ENCODE results near the gene PSMB9. TPM values are rescaled to one million over a fixed set of nuclear protein-coding genes. Genes with fewer than 3 reads are reported as not detected.

PSMB9 gene
- total and polyA plus RNA-seq, 8 donors = 5.4 to 107 (median 13.5) TPM

DNA sequence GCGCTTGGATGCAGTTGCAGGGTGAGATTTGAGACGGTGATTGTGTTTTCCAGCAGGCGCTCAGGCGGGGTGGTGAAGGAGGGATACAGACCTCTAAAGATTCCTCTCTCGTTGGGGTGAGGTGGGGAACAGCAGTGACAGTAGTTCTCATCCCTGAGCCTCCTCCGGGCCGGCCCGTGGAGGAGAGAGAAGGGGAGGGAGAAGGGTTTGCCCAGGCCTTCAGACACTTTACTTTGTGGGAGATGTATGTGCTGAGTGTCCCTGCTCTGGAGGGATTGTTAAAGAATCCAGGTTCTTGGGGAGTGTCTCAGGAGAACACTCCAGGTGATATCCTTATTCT is 41.0 kb downstream of the PSMB9 start:
- 0 to 1% (median 0%) methylated on average over 8 of the region's 8 CpGs for whole genome bisulfite sequencing, 5 donors

DNA sequence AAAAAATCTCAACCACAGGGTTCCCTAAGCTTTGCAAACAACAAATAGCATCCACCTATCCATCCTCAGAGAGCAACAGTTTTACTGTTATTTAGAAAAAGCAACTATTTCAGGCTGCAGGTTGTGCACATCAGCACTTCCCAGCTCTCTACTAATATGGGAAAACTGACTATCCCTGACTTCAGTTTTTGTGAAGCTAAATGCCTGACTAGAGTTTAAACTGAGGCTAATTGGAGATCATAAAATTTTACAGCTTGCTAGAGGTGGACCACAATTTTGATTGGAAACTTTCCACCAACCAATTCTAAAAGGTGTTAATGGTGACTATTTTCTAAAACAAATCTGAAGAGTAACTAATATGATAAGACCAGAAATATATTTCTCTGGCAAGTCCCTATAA is 50.0 kb downstream of the PSMB9 start:
- no peak overlapping the region for H3K4me3 ChIP-seq
- no peaks in the 10 kb centered on the region for H3K4me1 ChIP-seq
- no peak for TF ChIP-seq POLR2A (IDR thresholded peaks at IDR 0.05)
- TF ChIP-seq, protein P1, sequence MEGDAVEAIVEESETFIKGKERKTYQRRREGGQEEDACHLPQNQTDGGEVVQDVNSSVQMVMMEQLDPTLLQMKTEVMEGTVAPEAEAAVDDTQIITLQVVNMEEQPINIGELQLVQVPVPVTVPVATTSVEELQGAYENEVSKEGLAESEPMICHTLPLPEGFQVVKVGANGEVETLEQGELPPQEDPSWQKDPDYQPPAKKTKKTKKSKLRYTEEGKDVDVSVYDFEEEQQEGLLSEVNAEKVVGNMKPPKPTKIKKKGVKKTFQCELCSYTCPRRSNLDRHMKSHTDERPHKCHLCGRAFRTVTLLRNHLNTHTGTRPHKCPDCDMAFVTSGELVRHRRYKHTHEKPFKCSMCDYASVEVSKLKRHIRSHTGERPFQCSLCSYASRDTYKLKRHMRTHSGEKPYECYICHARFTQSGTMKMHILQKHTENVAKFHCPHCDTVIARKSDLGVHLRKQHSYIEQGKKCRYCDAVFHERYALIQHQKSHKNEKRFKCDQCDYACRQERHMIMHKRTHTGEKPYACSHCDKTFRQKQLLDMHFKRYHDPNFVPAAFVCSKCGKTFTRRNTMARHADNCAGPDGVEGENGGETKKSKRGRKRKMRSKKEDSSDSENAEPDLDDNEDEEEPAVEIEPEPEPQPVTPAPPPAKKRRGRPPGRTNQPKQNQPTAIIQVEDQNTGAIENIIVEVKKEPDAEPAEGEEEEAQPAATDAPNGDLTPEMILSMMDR (IDR thresholded peaks at IDR 0.05) = no peak
- no peak for TF ChIP-seq POLR2AphosphoS5 (IDR thresholded peaks at IDR 0.05)
- TF ChIP-seq EP300 (IDR thresholded peaks at IDR 0.05) = no peak
- no peaks in the 10 kb centered on the region for H3K9me3 ChIP-seq
- intact Hi-C loops (cut with DNase I; ENCODE audit: low total_unique reads) = no loop called here
- H3K27ac ChIP-seq = no peak overlapping the region
- no peak for DNase-seq
- H3K36me3 ChIP-seq = peaks cover 0 to 10% (median 7%) of the 10 kb centered on the region in 4 donors
- H3K27me3 ChIP-seq = peaks cover 0 to 2% (median 0%) of the 10 kb centered on the region in 3 donors

More for the DNA sequence above, 41.0 kb downstream of the PSMB9 start:
- Histone ChIP-seq H3K27ac (peak overlapping the region; percentile 89 to 97 (median 92)), H3K36me3 (no peaks in the 10 kb centered on the region), H3K27me3 (no peaks in the 10 kb centered on the region), H3K9me3 (no peaks in the 10 kb centered on the region), H3K4me1 (peaks cover 8 to 26% (median 17%) of the 10 kb centered on the region in 4 donors), H3K4me3 (peak overlapping the region; percentile 70 to 77 (median 73))
- TF ChIP-seq, protein P1 (IDR thresholded peaks at IDR 0.05) = no peak
- TF ChIP-seq EP300 (IDR thresholded peaks at IDR 0.05) (no peak), POLR2A (IDR thresholded peaks at IDR 0.05) (no peak), POLR2AphosphoS5 (IDR thresholded peaks at IDR 0.05) (no peak)
- intact Hi-C loops (cut with DNase I; ENCODE audit: low total_unique reads) = no loop called here
- no peak for DNase-seq

- Histone ChIP-seq H3K27me3 (peaks cover 0 to 2% (median 0%) of the 10 kb centered on the region in 3 donors), H3K27ac (no peak overlapping the region), H3K9me3 (no peaks in the 10 kb centered on the region), H3K4me1 (no peaks in the 10 kb centered on the region), H3K4me3 (no peak overlapping the region), H3K36me3 (peaks cover 0 to 10% (median 7%) of the 10 kb centered on the region in 4 donors)
- TF ChIP-seq, protein P1 (IDR thresholded peaks at IDR 0.05) = no peak
- no peak for TF ChIP-seq EP300 (IDR thresholded peaks at IDR 0.05)
- no peak for TF ChIP-seq POLR2A (IDR thresholded peaks at IDR 0.05)
- TF ChIP-seq POLR2AphosphoS5 (IDR thresholded peaks at IDR 0.05) = no peak
- WGBS, 5 donors = 59 to 91% (median 77%) methylated on average over 2 of the region's 2 CpGs
- no peak for DNase-seq
- intact Hi-C loops (cut with DNase I; ENCODE audit: low total_unique reads) = no loop called here
Measured at GRCh38 chr6:32905078-32905477, 51.1 kb downstream of the PSMB9 start.

DNA sequence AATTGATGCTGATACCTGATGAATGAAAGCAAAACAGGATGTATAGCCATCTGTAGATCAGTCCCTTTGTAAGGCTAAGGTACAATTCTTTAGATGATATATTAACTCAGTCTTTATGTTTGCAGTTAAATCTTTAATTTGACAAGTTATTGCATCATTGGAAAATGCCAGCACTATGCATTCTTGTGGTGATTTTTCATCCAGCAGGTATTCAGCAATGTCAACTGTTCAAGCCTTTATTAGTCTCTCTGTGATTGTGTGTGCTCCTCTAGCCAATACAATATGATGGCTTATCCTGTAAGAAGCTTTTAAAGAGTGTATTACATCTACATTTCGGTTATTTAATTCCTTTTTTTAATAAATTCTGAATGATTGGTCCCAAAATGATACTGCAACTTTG is 52.5 kb downstream of the PSMB9 start:
- Histone ChIP-seq H3K4me1 (no peaks in the 10 kb centered on the region), H3K27me3 (peaks cover 0 to 13% (median 0%) of the 10 kb centered on the region in 3 donors), H3K27ac (no peak overlapping the region), H3K4me3 (no peak overlapping the region), H3K36me3 (peaks cover 0 to 3% (median under 1%) of the 10 kb centered on the region in 4 donors), H3K9me3 (no peaks in the 10 kb centered on the region)
- 43 to 65% (median 52%) methylated on average over 1 of the region's 1 CpG for whole genome bisulfite sequencing, 5 donors
- intact Hi-C loops (cut with DNase I; ENCODE audit: low total_unique reads) = no loop called here
- no peak for TF ChIP-seq POLR2AphosphoS5 (IDR thresholded peaks at IDR 0.05)
- TF ChIP-seq, protein P1 (IDR thresholded peaks at IDR 0.05) = no peak
- no peak for TF ChIP-seq EP300 (IDR thresholded peaks at IDR 0.05)
- TF ChIP-seq POLR2A (IDR thresholded peaks at IDR 0.05) = no peak
- DNase-seq = no peak
